OCI-LY7 (cell line): Measurements from ENCODE around the gene GPR32.

Experiments used
- CTCF ChIP-seq: fragments of 200-600 bp; sonication (generic); conservative IDR thresholded peaks from 2 replicates; pipeline ENCODE4 v1.5.1; 2014; ENCODE audit warnings: mild to moderate bottlenecking, antibody characterized with exemption, low read length, moderate library complexity, mixed read lengths
- EZH2phosphoT487 ChIP-seq: fragments of 200-600 bp; sonication (generic); IDR thresholded peaks from 2 replicates; pipeline ENCODE4 v1.6.1; 2018; ENCODE audit warnings: low read depth, borderline replicate concordance, mild to moderate bottlenecking, mixed run types, antibody characterized with exemption, low read length, moderate library complexity, mixed read lengths

- TF ChIP-seq CTCF, result no peak
- TF ChIP-seq EZH2phosphoT487, result no peak
These were observed 7.6 kb downstream of the GPR32 start for GRCh38 chr19:50777830-50778303.
